Measurements from ENCODE around the gene ACTRT3. TPM values are rescaled to one million over a fixed set of nuclear protein-coding genes. Genes with fewer than 3 reads are reported as not detected.

The ACTRT3 gene
- total RNA-seq, 4 donors from 2014 or later, result 0.39 to 0.68 (median 0.60) TPM; not detected in 1

- WGBS, result 82% methylated on average over 4 of the region's 4 CpGs
- Histone ChIP-seq H3K27ac (no peak overlapping the region), H3K4me3 (no peak overlapping the region), H3K4me1 (peaks cover under 1% of the 10 kb centered on the region), H3K9me3 (no peaks in the 10 kb centered on the region), H3K36me3 (peaks cover 83% of the 10 kb centered on the region), H3K27me3 (no peaks in the 10 kb centered on the region)
- TF ChIP-seq EP300 (IDR thresholded peaks at IDR 0.05) (no peak), POLR2A (IDR thresholded peaks at IDR 0.05) (no peak), POLR2AphosphoS5 (IDR thresholded peaks at IDR 0.05) (no peak), CTCF (IDR thresholded peaks at IDR 0.05) (no peak)
- no peak for DNase-seq (ENCODE audit: low spot score in 2 of 2)
These were observed 12.0 kb upstream of the ACTRT3 start for GRCh38 chr3:169781209-169781855.

- H3K36me3 ChIP-seq, result peaks cover 77% of the 10 kb centered on the region
These were observed 11.4 kb upstream of the ACTRT3 start for GRCh38 chr3:169780742-169781141.

GRCh38 chr3:169777822-169778221 is 8.5 kb upstream of the ACTRT3 start:
- TF ChIP-seq CTCF (IDR thresholded peaks at IDR 0.05), result no peak
- no peak for TF ChIP-seq POLR2AphosphoS5 (IDR thresholded peaks at IDR 0.05)
- TF ChIP-seq EP300 (IDR thresholded peaks at IDR 0.05), result no peak
- no peak for TF ChIP-seq POLR2A (IDR thresholded peaks at IDR 0.05)
- no peaks in the 10 kb centered on the region for H3K27me3 ChIP-seq
- no peak overlapping the region for H3K27ac ChIP-seq
- H3K36me3 ChIP-seq, result peaks cover 59% of the 10 kb centered on the region
- no peak for DNase-seq (ENCODE audit: low spot score in 2 of 2)
- WGBS, result 69% methylated on average over 4 of the region's 4 CpGs
- peaks cover 26% of the 10 kb centered on the region for H3K4me1 ChIP-seq
- no peaks in the 10 kb centered on the region for H3K9me3 ChIP-seq
- no peak overlapping the region for H3K4me3 ChIP-seq

More at GRCh38 chr3:169780742-169781141, 11.4 kb upstream of the ACTRT3 start:
- 64% methylated on average over 2 of the region's 2 CpGs for WGBS
- no peak for DNase-seq (ENCODE audit: low spot score in 2 of 2)
- Histone ChIP-seq H3K4me3 (no peak overlapping the region), H3K27ac (no peak overlapping the region), H3K9me3 (no peaks in the 10 kb centered on the region), H3K27me3 (no peaks in the 10 kb centered on the region), H3K4me1 (peaks cover 6% of the 10 kb centered on the region)
- no peak for TF ChIP-seq CTCF (IDR thresholded peaks at IDR 0.05)
- TF ChIP-seq POLR2AphosphoS5 (IDR thresholded peaks at IDR 0.05), result no peak
- no peak for TF ChIP-seq POLR2A (IDR thresholded peaks at IDR 0.05)
- no peak for TF ChIP-seq EP300 (IDR thresholded peaks at IDR 0.05)

- peaks cover 23% of the 10 kb centered on the region for H3K36me3 ChIP-seq
- TF ChIP-seq POLR2A (IDR thresholded peaks at IDR 0.05) (no peak), POLR2AphosphoS5 (IDR thresholded peaks at IDR 0.05) (no peak), CTCF (IDR thresholded peaks at IDR 0.05) (no peak), EP300 (IDR thresholded peaks at IDR 0.05) (no peak)
- DNase-seq (ENCODE audit: low spot score in 2 of 2), result no peak
- H3K27ac ChIP-seq, result no peak overlapping the region
- H3K27me3 ChIP-seq, result no peaks in the 10 kb centered on the region
- peak overlapping the region; percentile 74 for H3K4me3 ChIP-seq
- 38% methylated on average over 5 of the region's 5 CpGs for WGBS
- H3K9me3 ChIP-seq, result no peaks in the 10 kb centered on the region
- peaks cover 26% of the 10 kb centered on the region for H3K4me1 ChIP-seq
These were observed 4.8 kb upstream of the ACTRT3 start for GRCh38 chr3:169774186-169774585.

GRCh38 chr3:169772897-169773816 is 3.8 kb upstream of the ACTRT3 start, which contains the start of gene MYNN:
TSS of gene MYNN (plus strand) at chr3:169773396. CDS start at chr3:169774296, 900 bp downstream.
- no peaks in the 10 kb centered on the region for H3K27me3 ChIP-seq
- H3K9me3 ChIP-seq, result no peaks in the 10 kb centered on the region
- peak within 1 kb of the TSS; percentile 74 for H3K4me3 ChIP-seq
- peak within 1 kb of the TSS; percentile 99 for H3K27ac ChIP-seq
- under 1% methylated on average over 18 of the region's 61 CpGs for WGBS
- H3K4me1 ChIP-seq, result peaks cover 26% of the 10 kb centered on the region
- peak; percentile 96 for DNase-seq (ENCODE audit: low spot score in 2 of 2)
- peaks cover 13% of the 10 kb centered on the region for H3K36me3 ChIP-seq
- TF ChIP-seq POLR2AphosphoS5 (IDR thresholded peaks at IDR 0.05), result peak; percentile 95 to 98 (median 96)
- TF ChIP-seq EP300 (IDR thresholded peaks at IDR 0.05), result no peak
- peak; percentile 95 to 98 for TF ChIP-seq POLR2A (IDR thresholded peaks at IDR 0.05)
- peak in 1 of 2 donors; percentile 27 for TF ChIP-seq CTCF (IDR thresholded peaks at IDR 0.05)
